ENCODE data around the gene CACNG6.

CACNG6 gene

DNA sequence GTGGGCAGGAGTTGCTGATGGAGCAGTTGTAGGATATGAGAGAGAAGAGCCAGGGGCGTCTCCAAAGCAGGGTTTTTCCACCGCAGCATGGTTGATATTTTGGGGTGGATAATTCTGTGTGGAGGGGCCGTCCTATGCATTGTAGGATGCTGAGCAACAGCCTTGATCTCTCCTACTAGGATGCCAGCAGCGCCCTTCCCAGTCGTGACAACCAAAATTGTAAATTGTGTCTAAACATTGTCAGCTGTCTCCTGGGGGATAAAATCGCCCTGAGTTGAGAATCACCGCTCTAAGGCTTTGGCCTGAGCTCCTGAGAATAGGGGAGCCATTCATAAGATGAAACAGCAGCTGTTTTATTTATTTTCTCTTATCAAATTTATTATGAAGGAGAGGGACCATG lies 24.5 kb upstream of the CACNG6 start:
- no peaks in the 10 kb centered on the region for H3K9me3 ChIP-seq (ENCODE audit: control insufficient read depth in 1 of 2, low read length in 2 of 2)
- H3K27me3 ChIP-seq (ENCODE audit: control insufficient read depth in 1 of 2, insufficient read depth in 2 of 2, low read length in 2 of 2), result peaks cover 2 to 7% of the 10 kb centered on the region in 2 donors
- no peaks in the 10 kb centered on the region for H3K36me3 ChIP-seq (ENCODE audit: control insufficient read depth in 1 of 2, insufficient read depth in 2 of 2, low read length in 2 of 2)
- no peak overlapping the region for H3K4me3 ChIP-seq (ENCODE audit: low read depth in 1 of 2, low read length in 2 of 2)
- no peaks in the 10 kb centered on the region for H3K4me1 ChIP-seq (ENCODE audit: control insufficient read depth in 1 of 2, insufficient read depth in 2 of 2, low read length in 2 of 2)
- H3K27ac ChIP-seq (ENCODE audit: low read depth, low read length), result no peak overlapping the region
- no peak overlapping the region for H3K9ac ChIP-seq (ENCODE audit: low read depth in 1 of 2, low read length in 2 of 2)

DNA sequence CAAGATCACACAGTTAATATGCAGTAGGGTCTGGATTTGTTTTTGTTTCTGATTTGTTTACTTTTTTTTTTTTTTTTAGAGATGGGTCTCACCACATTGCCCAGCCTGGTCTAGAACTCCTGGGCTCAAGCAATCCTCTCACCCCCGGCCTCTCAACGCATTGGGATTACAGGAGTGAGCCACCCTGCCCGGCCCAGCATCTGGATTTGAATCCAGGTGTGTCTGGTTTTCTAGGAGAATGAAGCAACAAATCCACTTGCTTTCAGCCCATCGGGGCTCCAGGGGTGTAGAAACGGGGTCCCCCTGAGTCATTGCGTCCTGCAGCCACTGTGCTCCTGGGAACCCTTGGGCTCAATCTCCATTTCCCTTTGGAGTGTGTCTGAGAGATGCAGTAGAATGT lies 22.1 kb upstream of the CACNG6 start:
- Histone ChIP-seq H3K36me3 (ENCODE audit: control insufficient read depth in 1 of 2, insufficient read depth in 2 of 2, low read length in 2 of 2) (no peaks in the 10 kb centered on the region), H3K4me3 (ENCODE audit: low read depth in 1 of 2, low read length in 2 of 2) (no peak overlapping the region), H3K9ac (ENCODE audit: low read depth in 1 of 2, low read length in 2 of 2) (no peak overlapping the region), H3K9me3 (ENCODE audit: control insufficient read depth in 1 of 2, low read length in 2 of 2) (no peaks in the 10 kb centered on the region), H3K4me1 (ENCODE audit: control insufficient read depth in 1 of 2, insufficient read depth in 2 of 2, low read length in 2 of 2) (no peaks in the 10 kb centered on the region), H3K27ac (ENCODE audit: low read depth, low read length) (no peak overlapping the region), H3K27me3 (ENCODE audit: control insufficient read depth in 1 of 2, insufficient read depth in 2 of 2, low read length in 2 of 2) (no peaks in the 10 kb centered on the region)

DNA sequence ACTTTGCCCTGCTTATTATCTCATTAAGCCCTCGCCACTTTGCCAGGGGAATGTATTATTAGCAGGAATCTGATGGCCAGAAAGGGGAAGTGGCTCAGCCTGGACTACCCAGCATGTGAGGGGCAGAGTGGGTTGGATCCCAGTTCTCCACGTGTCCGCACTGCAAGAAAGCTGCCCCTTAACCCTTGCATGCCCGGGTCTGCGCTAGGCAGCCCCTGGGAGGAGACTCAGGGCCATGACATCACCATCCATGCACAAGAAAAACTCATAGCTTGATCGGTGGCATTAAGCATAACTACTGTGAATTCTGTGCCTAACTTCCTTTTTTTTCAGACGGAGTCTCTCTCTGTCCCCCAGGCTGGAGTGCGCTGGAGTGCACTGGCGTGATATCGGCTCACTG lies 19.8 kb upstream of the CACNG6 start:
- no peak overlapping the region for H3K4me3 ChIP-seq (ENCODE audit: low read depth in 1 of 2, low read length in 2 of 2)
- no peaks in the 10 kb centered on the region for H3K36me3 ChIP-seq (ENCODE audit: control insufficient read depth in 1 of 2, insufficient read depth in 2 of 2, low read length in 2 of 2)
- no peak overlapping the region for H3K9ac ChIP-seq (ENCODE audit: low read depth in 1 of 2, low read length in 2 of 2)
- H3K27me3 ChIP-seq (ENCODE audit: control insufficient read depth in 1 of 2, insufficient read depth in 2 of 2, low read length in 2 of 2), result no peaks in the 10 kb centered on the region
- H3K4me1 ChIP-seq (ENCODE audit: control insufficient read depth in 1 of 2, insufficient read depth in 2 of 2, low read length in 2 of 2), result no peaks in the 10 kb centered on the region
- H3K9me3 ChIP-seq (ENCODE audit: control insufficient read depth in 1 of 2, low read length in 2 of 2), result no peaks in the 10 kb centered on the region
- H3K27ac ChIP-seq (ENCODE audit: low read depth, low read length), result no peak overlapping the region

DNA sequence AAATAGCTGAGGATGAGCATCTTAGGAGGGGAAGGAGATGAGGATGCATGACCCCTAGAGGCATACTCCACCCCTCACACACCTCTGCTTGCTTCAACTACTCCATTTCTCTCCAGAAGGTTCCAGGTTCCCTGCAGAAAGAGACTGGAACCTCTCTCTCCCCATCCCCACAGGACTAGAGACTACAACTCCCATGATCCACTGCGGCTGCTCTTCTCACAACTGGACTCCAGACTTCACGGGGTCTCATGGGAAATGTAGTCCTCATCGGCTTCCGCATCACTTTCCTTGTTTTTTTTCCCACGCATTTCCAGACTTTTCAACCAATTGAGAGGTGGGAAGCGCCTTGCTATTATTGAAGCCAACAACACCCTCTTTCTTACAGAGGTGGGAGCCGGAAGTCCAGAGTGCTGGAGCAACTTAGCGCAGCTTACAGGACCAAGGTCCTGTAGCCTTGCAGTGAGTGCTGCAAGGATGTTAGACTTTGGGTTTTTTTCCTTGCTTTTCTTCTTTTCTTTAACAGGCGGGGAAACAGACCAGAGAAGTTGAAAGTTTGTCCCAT lies 13.9 kb upstream of the CACNG6 start:
- Histone ChIP-seq H3K9me3 (ENCODE audit: control insufficient read depth in 1 of 2, low read length in 2 of 2) (no peaks in the 10 kb centered on the region), H3K4me3 (ENCODE audit: low read depth in 1 of 2, low read length in 2 of 2) (peak overlapping the region in 1 of 2 donors; percentile 38), H3K9ac (ENCODE audit: low read depth in 1 of 2, low read length in 2 of 2) (no peak overlapping the region), H3K27me3 (ENCODE audit: control insufficient read depth in 1 of 2, insufficient read depth in 2 of 2, low read length in 2 of 2) (peaks cover 19 to 27% of the 10 kb centered on the region in 2 donors), H3K27ac (ENCODE audit: low read depth, low read length) (no peak overlapping the region), H3K4me1 (ENCODE audit: control insufficient read depth in 1 of 2, insufficient read depth in 2 of 2, low read length in 2 of 2) (peaks cover 0 to 11% of the 10 kb centered on the region in 2 donors), H3K36me3 (ENCODE audit: control insufficient read depth in 1 of 2, insufficient read depth in 2 of 2, low read length in 2 of 2) (no peaks in the 10 kb centered on the region)

DNA sequence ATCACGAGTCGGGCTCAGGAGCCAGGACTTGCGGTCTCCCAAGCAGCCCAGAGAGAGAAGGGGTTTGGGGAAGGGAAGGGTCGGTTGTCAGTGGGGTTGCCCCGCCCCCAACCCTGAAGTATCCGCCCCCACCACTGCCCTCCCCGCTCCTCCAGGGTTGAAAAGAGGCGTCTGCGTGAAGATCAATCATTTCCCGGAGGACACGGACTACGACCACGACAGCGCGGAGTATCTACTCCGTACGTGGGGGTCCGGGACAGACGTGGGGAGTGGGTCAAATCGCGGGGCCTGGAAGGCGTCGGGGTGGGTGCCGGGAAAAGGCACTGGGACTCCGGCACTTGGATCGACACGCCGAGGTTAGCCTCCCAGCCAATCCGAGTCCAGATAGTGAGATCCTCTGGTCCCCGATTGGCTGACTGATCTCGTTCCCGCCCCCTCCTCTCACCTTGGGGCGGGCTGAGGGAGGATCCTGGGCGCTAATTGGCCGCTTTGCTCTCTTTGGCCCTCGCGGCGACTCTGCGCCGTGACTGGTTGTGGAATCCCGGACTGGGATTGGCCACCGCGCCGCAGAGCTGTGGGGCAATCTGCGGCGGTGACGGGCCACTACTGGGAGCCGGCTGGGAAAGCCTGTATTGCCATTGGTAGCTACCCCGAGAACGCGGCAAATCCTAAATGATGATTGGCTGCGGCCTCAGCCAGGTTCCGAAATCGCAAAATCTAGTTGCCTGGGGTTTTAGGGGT lies 13.3 kb upstream of the CACNG6 start:
- H3K9ac ChIP-seq (ENCODE audit: low read depth in 1 of 2, low read length in 2 of 2), result no peak overlapping the region
- H3K4me1 ChIP-seq (ENCODE audit: control insufficient read depth in 1 of 2, insufficient read depth in 2 of 2, low read length in 2 of 2), result peaks cover 0 to 11% of the 10 kb centered on the region in 2 donors
- no peaks in the 10 kb centered on the region for H3K36me3 ChIP-seq (ENCODE audit: control insufficient read depth in 1 of 2, insufficient read depth in 2 of 2, low read length in 2 of 2)
- peak overlapping the region in 1 of 2 donors; percentile 38 for H3K4me3 ChIP-seq (ENCODE audit: low read depth in 1 of 2, low read length in 2 of 2)
- H3K27me3 ChIP-seq (ENCODE audit: control insufficient read depth in 1 of 2, insufficient read depth in 2 of 2, low read length in 2 of 2), result peaks cover 20 to 27% of the 10 kb centered on the region in 2 donors
- no peaks in the 10 kb centered on the region for H3K9me3 ChIP-seq (ENCODE audit: control insufficient read depth in 1 of 2, low read length in 2 of 2)
- H3K27ac ChIP-seq (ENCODE audit: low read depth, low read length), result no peak overlapping the region

DNA sequence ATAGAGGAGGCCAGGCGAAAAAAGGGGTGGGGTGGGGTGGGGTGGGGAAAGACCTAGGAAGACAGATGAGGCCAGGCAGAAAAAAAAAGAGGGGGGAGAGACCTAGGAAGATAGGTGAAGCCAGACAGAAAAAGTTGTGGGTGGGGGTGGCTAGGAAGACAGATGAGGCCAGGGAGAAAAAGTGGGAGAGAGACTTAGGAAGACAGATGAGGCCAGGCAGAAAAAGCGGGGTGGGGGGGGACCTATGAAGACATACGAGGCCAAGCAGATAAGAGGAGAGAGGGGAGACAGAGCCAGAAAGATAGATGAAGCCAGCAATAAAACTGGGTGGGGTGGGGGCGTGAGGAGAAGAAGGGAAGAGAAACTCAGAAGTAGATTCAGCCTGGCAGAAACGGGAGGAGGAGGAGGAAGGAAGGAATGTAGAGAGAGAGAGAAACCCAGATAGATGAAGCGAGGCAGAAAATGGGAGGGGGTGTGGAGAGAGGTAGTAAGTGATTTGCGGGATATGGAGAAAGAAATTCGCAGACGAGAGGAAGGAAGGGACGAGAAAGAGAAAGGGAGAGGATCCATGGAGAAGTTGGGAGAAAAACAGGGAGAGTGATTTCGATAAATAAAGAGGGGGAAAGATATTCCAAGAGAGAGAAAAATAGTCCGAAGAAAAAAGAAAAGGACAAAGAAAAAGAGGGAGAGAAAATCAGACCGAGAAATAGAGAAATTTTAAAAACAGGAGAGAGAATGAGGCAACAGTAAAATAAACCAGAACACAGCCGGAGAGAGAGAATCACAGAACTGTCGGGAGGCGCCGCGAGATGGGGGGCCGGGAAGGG lies 12.2 kb upstream of the CACNG6 start:
- H3K4me3 ChIP-seq (ENCODE audit: low read depth in 1 of 2, low read length in 2 of 2), result no peak overlapping the region
- no peak overlapping the region for H3K9ac ChIP-seq (ENCODE audit: low read depth in 1 of 2, low read length in 2 of 2)
- no peaks in the 10 kb centered on the region for H3K9me3 ChIP-seq (ENCODE audit: control insufficient read depth in 1 of 2, low read length in 2 of 2)
- no peaks in the 10 kb centered on the region for H3K36me3 ChIP-seq (ENCODE audit: control insufficient read depth in 1 of 2, insufficient read depth in 2 of 2, low read length in 2 of 2)
- H3K27me3 ChIP-seq (ENCODE audit: control insufficient read depth in 1 of 2, insufficient read depth in 2 of 2, low read length in 2 of 2), result peaks cover 26 to 36% of the 10 kb centered on the region in 2 donors
- H3K4me1 ChIP-seq (ENCODE audit: control insufficient read depth in 1 of 2, insufficient read depth in 2 of 2, low read length in 2 of 2), result peaks cover 0 to 11% of the 10 kb centered on the region in 2 donors
- no peak overlapping the region for H3K27ac ChIP-seq (ENCODE audit: low read depth, low read length)

DNA sequence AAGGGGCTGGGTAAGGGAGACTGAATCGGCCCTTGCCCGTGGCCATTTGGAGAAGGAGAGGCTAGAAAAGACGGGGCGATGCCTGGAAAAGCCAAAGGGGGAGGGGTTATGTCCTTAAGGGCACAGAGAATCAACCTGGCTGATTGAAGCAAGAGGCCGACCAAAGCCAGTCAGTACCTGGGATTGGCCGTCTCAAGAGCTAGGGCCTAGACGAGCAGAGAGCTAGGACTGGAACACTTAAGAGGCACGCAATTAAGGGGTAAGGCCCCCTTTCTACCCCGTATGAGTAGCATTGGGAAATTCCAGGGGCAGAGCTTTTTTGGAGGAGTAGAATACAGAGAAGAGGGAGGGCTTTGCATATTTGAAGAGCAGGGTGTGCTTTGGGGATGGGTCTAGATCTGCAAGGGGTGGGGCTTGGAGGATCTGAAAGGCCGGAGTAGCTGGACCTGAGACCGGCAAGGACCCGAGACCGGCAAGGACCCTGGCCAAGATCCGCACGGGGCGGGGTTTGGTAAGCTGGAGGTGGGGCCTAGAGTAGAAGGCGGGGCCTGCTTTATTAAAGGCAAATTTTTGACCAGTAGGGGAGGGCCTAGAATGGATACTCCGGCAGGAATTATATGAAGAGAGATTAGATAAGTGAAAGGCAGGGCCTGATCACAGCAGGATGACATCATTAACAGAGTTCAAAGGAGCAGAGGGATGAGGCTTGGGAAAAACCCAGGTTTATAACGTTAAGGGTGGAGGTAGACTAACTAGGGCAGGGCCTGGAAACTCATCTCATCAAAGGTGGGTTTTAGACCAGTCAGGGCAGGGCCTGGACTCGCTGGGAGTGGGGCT lies 10.7 kb upstream of the CACNG6 start:
- peaks cover 26 to 36% of the 10 kb centered on the region in 2 donors for H3K27me3 ChIP-seq (ENCODE audit: control insufficient read depth in 1 of 2, insufficient read depth in 2 of 2, low read length in 2 of 2)
- no peak overlapping the region for H3K27ac ChIP-seq (ENCODE audit: low read depth, low read length)

DNA sequence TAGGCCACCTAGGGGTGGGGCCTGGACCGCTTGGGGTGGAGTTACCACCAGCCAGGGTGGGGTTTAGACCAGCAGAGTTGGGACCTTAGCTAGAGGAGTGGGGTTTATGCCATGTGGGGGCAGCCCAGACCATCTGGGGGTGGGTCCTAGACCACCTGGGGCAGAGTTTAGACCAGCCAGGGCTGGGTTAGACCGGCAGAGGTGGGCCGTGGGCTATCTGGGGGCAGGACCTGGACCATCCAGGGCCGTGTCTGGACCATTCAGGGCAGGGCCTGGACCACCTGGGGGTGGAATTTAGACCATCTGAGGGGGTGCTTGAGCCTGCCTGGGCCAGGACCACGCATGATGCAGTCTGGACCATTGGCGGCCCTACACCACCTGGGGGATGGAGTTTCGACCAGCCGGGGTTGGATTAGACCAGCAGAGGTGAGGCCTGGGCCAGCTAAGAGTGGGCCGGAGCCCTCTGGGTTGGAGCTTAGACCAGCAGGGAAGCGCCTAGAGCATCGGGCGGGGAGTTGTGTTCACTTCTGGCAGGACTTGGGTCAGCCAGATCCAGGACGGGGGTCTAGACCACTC lies 10.0 kb upstream of the CACNG6 start:
- H3K27me3 ChIP-seq (ENCODE audit: control insufficient read depth in 1 of 2, insufficient read depth in 2 of 2, low read length in 2 of 2), result peaks cover 26 to 36% of the 10 kb centered on the region in 2 donors
- H3K4me3 ChIP-seq (ENCODE audit: low read depth in 1 of 2, low read length in 2 of 2), result peak overlapping the region in 1 of 2 donors; percentile 15
- no peak overlapping the region for H3K27ac ChIP-seq (ENCODE audit: low read depth, low read length)
- no peaks in the 10 kb centered on the region for H3K36me3 ChIP-seq (ENCODE audit: control insufficient read depth in 1 of 2, insufficient read depth in 2 of 2, low read length in 2 of 2)
- no peaks in the 10 kb centered on the region for H3K9me3 ChIP-seq (ENCODE audit: control insufficient read depth in 1 of 2, low read length in 2 of 2)
- H3K4me1 ChIP-seq (ENCODE audit: control insufficient read depth in 1 of 2, insufficient read depth in 2 of 2, low read length in 2 of 2), result peaks cover 0 to 11% of the 10 kb centered on the region in 2 donors
- no peak overlapping the region for H3K9ac ChIP-seq (ENCODE audit: low read depth in 1 of 2, low read length in 2 of 2)

More for the DNA sequence above, 10.7 kb upstream of the CACNG6 start:
- no peaks in the 10 kb centered on the region for H3K9me3 ChIP-seq (ENCODE audit: control insufficient read depth in 1 of 2, low read length in 2 of 2)
- no peaks in the 10 kb centered on the region for H3K36me3 ChIP-seq (ENCODE audit: control insufficient read depth in 1 of 2, insufficient read depth in 2 of 2, low read length in 2 of 2)
- H3K9ac ChIP-seq (ENCODE audit: low read depth in 1 of 2, low read length in 2 of 2), result no peak overlapping the region
- peak overlapping the region; percentile 21 to 29 for H3K4me3 ChIP-seq (ENCODE audit: low read depth in 1 of 2, low read length in 2 of 2)
- H3K4me1 ChIP-seq (ENCODE audit: control insufficient read depth in 1 of 2, insufficient read depth in 2 of 2, low read length in 2 of 2), result peaks cover 0 to 11% of the 10 kb centered on the region in 2 donors

DNA sequence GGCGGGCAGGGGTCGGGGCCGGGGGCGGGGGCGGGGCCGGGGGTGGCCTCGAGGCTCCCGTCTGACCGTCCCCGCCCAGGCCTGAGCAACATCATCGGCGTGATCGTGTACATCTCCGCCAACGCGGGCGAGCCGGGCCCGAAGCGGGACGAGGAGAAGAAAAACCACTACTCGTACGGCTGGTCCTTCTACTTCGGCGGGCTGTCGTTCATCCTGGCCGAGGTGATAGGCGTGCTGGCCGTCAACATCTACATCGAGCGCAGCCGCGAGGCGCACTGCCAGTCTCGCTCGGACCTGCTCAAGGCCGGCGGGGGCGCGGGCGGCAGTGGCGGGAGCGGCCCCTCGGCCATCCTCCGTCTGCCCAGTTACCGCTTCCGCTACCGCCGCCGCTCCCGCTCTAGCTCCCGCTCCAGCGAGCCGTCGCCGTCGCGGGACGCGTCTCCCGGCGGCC lies 9.4 kb upstream of the CACNG6 start:
- H3K36me3 ChIP-seq (ENCODE audit: control insufficient read depth in 1 of 2, insufficient read depth in 2 of 2, low read length in 2 of 2), result no peaks in the 10 kb centered on the region
- peaks cover 26 to 36% of the 10 kb centered on the region in 2 donors for H3K27me3 ChIP-seq (ENCODE audit: control insufficient read depth in 1 of 2, insufficient read depth in 2 of 2, low read length in 2 of 2)
- H3K9me3 ChIP-seq (ENCODE audit: control insufficient read depth in 1 of 2, low read length in 2 of 2), result no peaks in the 10 kb centered on the region
- H3K4me3 ChIP-seq (ENCODE audit: low read depth in 1 of 2, low read length in 2 of 2), result peak overlapping the region in 1 of 2 donors; percentile 36
- peaks cover 0 to 11% of the 10 kb centered on the region in 2 donors for H3K4me1 ChIP-seq (ENCODE audit: control insufficient read depth in 1 of 2, insufficient read depth in 2 of 2, low read length in 2 of 2)
- H3K9ac ChIP-seq (ENCODE audit: low read depth in 1 of 2, low read length in 2 of 2), result no peak overlapping the region
- no peak overlapping the region for H3K27ac ChIP-seq (ENCODE audit: low read depth, low read length)

Data from duodenal mucosa (tissue), 2 donors.